ENCODE measurements around the gene MEF2C. TPM values are rescaled to one million over a fixed set of nuclear protein-coding genes. Genes with fewer than 3 reads are reported as not detected.
"Not testable (repeated sequence)": the region's sequence is repeated elsewhere in the genome, so short reads cannot be mapped to it uniquely, and the experiment has no call there.

The MEF2C gene
- 125 TPM for total RNA-seq

DNA sequence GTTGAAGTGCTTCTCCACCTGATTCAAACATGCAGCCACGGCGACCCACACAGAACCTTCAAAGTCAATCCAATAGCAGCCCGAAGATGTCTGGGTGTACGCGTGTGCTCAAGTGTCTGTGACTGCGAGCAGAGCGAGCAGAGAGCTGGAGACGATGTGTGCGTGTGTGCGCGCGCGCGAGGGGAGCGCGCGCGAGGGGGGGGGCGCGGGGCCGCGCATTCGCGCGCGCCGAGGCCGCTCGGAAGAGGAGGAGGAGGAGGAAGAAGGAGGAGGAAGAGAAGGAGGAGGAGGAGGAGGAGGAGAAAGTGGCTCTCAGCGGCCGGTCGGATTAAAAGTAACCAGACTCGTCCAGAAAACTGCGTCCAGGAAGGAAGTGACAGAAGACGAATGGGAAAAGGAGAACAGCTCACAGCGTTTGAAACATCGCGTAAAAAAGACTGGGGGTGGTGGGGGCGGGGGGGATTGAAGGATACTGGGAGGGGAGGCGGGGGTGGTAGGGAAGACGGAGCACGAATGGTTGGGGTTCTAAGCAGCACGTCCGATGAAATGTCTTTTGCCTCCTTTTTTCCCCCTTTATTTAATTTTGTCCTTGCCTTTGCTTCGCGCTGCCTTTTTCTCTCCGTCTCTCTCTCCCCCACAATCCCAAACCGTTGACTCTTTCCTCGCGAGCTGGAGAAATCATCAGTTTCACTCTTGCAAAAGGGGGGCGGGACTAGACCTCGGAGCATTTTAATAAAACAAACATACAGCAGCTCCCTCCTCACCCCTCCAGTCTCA is at the start of gene MEF2C:
MEF2C (minus strand) TSS at position 126 of the 777 bp plus-strand sequence. CDS start 59,396 bp downstream, outside the sequence.
- peak; percentile 96 for DNase-seq

DNA sequence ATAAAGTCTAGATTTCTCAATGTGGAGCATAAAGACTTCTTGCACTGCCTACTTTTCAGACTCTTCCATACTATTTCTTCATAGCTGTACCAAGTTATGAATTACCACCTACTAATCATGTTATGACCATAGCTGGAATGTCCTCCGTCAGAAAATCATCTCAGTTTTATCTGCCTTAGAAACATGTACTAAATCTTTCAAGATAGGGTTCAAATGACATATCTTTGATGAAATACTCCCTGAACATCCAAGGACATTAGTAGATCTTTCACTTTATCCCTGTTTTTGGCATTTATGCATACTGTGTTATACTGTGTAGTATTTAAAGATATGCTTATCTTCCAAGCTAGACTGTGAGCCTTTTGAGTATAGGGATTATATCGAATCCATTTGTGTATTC is 49.6 kb upstream of the MEF2C start:
- DNase-seq = no peak

DNA sequence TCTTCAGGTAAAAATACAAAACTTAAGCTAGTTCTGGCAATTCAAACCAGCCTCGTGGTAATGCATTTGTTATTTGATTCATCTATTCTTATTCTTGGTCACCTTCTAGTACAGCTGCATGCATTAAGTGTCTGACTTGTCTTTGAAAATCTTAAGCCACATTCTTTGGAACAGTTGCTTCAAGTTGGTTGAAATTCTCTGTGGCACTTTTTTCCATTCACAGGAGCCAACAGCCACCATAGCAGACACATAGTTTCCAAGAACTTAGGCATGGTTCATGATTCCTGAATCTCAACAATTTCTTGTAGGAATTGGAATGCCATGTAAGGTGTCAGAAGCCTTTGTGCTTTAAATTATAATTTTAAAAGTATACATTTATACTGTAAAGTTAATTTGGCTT is 47.4 kb upstream of the MEF2C start:
- no peak for DNase-seq

DNA sequence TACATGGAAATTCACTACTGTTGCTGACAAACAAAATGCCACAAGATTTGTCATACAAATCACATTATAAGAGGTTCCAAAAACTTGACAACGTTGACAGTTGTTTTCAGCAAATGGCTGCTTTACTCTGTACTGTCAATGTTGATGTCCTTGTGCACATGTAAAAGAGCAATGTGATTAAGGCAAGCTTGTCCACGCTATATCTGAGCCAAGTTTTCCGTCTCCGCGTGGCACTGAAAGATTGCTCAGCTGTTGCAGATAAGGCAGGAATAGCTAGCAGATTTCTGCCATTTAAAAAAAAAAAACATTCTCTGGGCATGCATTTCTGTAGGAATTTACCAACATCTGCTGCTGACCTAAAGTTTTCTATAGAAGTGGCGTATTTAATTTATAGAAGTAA is 46.4 kb upstream of the MEF2C start:
- DNase-seq = no peak

DNA sequence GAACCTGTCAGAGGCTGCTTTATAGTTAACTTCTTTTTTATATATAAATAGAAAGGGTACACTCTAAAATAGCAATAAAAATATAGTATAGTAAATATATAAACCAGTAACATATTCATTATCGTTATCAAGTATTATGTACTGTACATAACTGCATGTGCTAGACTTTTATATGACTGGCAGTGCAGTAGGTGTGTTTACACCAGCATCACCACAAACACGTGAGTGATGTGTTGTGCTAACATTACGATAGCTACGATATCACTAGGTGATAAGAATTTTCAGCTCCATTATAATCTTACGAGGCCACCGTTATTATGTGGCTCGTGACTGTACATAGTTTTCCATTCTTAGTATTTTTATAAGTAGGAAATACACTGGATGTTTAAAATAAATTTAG is 43.8 kb upstream of the MEF2C start:
- no peak for DNase-seq

DNA sequence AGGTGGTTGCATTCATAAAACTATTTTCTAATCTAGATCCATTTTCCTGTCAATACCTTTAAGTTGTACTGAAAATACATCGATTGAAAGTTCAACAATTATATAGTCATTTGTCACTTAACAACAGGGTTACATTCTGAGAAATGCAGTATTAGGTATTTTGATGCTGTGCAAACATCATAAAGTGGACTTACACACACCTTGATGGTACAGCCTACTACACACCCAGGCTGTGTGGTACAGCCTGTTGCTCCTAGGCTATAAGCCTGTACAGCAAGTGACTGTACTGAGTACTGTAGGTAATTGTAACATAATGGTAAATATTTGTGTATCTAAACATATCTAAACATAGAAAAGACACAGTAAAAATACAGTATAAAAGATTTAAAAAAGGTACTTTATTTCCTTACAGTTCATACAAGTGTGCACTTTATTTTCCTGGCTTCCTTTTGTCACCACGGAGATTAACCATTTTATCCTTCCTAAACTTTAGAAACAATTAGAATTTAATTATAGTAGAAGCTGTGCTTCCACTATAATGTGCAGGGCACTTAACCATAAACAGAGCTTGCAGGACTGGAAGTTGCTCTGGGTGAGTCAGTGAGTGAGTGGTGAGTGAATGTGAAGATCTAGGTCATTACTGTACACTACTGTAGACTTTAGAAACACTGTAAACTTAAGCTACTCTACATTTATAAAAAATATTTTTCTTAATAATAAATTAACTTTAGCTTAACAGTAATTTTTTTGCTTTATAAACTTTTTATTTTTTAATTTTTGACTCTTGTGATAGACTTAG is 42.9 kb upstream of the MEF2C start:
- no peak for DNase-seq

DNA sequence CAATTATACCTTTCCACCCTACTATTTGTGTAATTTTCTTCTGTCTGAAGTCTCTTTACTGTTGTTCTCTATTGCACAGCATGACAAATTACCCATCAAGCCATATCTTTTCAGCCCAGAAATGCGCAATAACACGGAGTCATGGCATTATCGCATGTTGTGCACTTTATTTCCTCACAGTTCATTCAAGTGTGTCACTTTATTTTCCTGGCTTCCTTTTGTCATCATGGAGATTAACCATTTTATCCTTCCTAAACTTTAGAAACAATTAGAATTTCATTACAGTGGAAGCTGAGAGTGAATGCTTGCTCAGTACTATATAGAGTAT is 41.3 kb upstream of the MEF2C start:
- DNase-seq = no peak

DNA sequence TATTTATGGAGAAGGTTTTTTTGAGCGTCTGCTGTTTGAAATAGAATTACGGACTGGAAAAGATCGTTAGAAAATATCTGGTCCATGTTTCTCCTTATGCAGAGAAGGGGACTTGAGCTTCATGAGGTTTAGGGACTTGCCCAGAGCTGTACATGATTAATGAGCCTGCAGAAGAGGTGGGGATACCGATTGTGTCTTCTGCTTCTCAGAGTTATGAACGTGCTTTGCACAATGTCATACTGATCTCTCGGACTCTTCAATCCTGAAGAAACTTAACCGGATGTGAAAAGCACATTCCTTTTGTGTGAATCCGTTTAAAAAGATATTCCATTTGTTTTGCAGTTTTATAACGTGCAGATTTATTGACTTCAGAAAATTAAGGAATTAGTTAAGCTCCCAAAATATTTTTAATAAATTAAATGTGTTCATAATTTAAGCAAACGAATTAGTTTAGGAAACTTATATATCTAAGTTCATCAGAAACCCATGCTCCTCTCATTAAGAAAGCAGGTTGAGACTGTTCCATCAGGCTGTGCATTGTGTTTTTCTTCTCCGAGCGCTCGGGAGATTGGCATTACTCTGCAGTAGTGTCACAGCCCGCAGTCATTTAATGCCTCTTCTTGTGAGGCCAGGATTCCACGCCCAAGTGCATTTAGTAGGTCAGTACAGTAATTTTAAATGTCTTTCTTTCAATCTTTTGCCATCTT is 40.8 kb upstream of the MEF2C start:
- DNase-seq = no peak

DNA sequence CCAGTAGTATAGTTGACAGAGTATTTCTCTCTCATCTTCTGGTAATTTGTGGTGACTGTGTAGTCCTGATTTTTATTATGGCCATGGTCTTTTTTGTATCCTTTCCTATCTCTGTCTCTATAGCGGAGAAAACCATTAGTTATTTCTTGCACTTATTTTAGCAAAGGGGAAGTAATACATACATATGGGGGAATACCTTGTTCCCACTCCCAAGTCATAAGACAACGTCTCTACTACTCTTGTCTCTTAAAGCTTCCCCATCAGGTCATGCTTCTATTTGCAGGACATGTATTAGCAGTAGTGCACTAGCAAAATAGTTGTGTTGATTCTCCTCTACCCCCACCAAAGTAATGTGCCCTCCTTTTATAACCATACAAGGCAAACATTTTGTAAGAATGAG is 29.8 kb upstream of the MEF2C start:
- DNase-seq = not testable (repeated sequence)

DNA sequence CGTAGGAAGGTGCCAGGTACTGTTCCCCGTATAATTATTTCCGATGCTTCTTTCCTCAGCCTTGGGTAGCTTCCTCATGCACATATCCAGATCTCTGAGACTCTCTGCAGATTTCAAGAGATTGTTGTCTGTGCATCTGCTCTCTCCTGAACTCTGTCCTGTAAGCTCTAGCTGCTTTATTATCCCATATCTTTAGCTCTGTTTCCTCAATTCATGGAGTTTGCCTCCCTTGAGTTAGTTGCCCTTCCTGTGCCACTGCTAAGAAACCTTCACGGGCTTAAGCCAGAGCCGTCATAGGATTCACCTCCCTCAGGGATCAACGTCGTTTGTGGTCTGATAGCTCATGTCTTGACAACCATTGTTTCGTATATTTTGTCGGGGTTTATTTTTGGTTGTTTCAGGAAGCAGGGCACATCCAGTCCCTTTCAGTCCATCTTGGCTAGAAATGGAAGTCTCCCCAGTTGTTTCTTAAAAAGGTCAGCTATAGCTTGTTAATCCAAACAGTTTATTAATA is 28.1 kb upstream of the MEF2C start:
- DNase-seq = not testable (repeated sequence)

DNA sequence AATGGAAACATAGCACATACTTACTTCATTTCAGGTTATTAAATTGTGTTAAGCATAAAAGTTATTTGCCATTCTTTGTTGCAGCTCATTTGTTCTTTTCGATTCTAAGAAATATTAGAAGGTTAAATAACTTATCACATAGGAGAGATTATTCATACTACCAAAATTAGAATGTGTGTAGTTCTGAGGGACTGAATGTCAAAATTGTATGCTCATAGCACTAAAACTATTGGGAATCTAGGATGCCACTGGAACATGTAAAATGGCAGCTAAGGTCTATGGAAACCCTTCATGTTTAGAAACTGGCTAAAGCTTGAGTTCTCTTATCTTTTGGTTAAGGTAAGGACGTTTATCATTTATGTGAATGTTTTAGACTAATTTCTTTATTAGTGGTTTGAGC is 21.5 kb upstream of the MEF2C start:
- not testable (repeated sequence) for DNase-seq

DNA sequence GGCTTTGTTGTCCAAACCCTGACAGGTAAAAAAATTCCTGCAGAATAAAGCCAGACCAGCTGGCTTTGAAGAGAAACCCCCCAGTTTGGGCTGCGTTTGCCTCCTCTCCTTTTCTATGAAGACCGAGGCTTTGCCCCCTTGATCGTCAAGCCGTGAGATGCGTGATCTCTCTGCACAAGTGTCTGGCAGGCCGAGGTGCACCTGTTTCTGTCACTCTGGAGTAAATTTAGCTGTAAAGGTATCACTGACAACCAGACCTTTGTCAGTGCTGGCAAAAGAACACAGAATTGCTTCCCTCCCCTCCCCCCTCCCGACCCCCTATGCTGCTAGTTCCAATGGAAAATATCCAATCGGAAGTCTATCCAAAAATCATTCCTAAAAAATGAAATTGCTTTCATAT is 21.0 kb upstream of the MEF2C start:
- DNase-seq = not testable (repeated sequence)

DNA sequence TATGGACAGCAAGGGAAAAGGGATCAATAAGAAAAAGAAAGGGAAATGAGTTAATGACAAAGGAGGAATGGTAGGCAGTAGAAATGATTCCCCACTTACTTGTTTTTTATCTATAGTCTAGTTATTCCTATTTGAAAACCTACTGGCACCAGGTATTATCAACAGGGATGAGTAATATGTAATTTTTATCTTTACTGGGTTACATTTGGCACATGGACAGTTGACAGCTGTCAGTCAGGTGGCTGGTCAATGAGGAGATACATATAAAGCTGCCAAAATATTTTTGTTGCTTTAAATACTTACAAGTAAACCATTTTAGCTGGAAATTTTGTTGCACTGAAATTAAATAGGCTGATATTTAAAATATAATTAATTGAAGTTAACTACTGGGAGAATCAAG is 18.1 kb upstream of the MEF2C start:
- not testable (repeated sequence) for DNase-seq

DNA sequence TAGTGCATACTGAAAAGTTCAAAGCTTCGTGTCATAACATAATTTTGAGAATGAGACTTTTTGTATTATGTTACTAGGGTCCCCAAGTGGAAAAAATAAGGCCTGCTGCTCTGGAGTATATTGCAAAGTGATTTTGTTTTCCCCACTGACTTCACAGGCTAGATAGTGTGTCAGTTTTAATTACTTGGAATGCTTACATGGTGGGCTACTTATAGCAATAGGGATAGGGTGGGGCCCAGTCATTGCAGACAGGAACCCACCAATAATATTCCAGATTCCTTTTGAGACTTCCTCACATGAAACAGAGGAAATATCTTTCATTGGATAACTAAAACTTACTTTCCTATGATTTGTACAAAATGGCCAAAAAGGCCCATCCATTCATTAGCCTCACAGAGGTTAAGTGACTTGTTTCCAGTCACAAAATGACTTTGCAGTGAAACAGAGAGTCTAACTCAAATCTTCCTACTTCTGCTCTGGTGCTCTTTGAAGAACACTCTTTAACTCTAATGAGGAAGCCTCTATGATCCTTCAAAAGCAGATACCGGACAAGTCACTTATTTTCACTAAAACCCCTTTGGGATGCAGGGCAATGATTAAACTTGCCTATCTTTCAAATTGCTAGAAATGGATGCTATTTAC is 16.2 kb upstream of the MEF2C start:
- no peak for DNase-seq

DNA sequence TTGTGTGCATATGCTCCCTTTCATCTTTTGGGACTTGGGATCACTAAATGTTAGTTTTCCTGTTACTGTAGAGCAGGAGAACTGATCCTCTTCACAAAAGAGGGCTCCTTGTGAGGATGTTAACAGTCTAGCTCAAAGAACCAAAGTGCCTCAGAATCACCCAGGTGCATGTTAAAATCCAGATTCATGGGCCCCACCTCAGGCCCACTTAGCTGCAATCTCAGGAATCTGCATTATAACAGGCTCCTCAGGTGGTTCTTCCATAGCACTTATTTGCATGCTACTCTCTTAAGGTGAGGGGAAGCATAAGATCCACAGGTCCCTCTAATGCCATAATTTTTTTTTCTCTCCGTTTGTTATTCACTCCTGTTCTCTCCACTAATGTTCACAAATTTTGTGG is 14.8 kb upstream of the MEF2C start:
- DNase-seq = no peak

DNA sequence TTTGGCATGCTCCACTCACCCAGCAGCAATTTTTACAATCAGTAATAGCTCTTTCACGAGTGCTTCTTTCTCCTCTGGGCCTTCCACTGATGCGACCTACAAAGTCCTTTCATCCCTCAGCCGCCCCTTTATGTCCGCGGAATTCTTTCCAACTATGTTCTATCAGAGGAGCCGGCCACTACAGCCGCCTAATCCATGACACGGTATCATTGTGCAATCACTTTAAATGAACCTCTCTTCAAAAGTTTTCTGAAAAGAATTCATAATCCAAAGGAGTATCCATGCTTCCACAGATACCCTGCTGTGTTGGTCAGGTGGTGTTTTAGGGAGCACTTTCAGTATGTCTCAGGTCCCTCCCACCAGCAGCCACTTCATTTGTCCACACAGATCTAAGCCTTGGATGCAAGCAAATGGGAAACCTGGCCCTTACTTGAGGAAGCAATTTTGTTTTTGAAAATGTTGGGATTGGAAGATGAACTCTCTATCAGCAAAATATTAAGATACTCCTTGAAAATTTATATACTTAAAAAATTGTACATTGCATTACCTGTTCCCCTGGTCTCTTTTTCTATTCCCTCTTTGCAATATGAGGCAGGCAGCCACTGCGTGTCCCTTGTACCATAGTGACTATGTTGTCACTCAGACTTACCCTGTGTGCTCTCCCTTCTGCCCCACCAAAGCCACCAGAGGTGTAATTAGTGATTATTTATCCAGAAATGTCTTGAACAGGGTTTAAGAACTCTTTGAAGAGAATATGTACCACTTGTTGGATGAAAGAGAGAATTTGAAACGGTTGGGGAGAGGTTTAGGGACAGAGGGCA is 12.9 kb upstream of the MEF2C start:
- no peak for DNase-seq

DNA sequence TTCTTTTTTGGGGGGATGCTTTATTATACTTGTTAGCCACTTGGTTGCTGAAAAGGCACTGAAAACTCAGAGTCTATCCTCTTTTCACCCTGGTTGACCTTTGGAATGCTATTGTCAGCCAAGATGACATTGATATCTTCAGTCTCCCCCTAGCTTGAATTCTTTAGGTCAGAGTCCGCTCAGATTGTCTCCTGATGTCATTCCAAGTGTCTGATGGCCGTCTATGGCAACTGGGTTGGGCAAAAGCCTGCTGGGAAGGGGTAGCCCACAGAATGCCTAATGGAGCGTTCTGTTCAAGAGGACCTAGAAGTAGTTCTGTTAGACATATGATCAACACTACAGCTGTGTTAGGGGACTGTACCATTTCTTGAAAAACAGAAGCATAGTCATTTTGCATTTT is 9.7 kb upstream of the MEF2C start:
- no peak for DNase-seq

DNA sequence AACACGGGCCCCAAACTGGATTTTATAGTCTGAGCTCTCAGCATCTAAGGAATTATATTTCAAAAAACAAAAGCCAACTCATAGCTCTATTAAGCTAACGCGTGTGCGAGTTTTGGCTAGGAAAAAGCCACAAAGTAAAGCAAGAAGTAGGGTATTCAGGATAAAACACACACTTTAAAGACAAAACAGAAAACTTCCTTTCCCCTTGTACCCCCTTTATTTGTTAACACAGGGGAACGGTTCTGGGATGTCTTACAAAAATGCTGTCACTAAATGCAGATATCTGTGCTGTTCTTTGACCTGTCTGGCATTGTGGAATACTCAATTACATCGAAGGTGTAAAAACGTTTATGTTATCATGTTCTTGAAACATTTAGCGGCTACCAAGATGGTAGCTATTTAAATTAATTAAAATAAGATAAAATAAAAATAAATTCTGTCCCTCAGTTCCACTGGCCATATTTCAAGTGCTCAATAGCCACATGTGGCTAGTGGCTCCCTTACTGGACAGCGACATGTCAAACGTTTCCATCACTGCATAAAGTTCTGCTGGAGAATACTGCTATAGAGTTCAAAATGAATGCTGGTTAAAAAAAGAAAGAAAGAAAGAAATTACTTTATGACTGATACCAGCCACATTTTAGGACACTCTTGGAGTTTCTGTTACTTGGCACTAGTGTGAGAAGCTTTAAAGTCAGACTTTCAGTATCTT is 7.2 kb upstream of the MEF2C start:
- DNase-seq = no peak

DNA sequence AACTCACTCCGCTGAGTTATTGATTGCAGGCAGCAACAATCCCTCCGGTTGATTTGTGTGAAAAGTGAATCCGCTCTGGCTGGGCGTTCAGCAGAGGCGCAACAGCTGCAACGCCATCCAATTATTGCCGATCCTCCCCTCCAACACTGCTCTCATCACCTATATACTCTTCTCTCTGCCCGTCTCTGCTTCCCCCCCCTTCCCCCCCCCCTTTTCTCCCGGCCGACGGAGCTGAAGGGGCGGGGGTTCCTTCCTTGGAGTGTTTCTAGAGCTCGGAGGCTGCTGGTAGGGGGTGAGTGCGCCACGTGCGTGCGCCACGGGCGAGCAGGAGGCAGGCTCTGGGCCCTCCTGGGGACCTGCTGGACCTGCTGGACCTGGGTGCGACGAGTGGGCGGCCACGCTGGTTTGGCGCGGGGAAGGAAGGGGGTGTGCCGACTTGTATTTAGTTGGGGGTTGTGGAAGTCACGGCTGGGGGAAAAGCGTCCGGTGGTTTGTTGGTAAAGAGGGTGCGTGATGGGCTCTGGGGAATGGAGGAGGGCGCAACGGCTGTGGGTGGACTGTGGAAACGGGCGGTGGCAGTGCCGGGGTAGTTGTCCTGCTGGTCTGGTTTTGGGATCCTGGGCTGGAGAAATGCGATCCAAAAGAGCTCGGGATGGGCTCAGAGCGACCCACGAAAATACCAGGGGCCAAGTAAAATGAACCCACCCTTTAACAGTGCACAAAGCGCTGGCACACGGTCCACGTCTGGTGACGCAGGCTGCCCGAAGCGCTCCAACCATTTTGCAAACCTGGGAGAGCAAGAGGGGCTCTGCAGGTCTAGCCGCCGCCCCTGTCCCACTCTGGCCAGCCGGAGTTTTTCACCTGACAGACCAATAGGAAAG is 6.4 kb upstream of the MEF2C start:
- peak; percentile 56 for DNase-seq

DNA sequence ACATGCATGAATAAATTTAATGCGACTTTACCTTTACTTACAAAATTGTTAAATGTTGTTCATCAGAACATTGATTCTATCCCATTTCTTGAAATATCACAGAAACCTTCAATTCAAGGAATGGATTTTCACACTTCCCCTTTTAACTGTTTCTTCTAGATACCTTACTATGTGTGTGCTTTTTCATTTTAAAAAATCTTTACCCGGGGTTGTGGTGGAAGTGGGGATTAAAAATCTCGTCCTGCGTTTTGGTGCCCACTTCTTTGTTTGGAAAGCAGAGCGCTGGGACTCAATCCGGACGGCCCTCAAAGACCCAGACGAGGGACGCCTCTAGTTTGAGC is 5.8 kb upstream of the MEF2C start:
- DNase-seq = no peak

Measured in skin of body (tissue), 2 donors.